Posterior cingulate gyrus (tissue), 11 donors: ENCODE results near the gene OR10AD1.
A peak's percentile ranks its signal among the peaks of the same experiment; 100 is the strongest.

Experiments used
- DNase-seq, 10 donors: peaks; one replicate each; pipeline versions ENCODE4 v3.0.0 to v3.0.0-alpha.2; 2020 to 2021; ENCODE audit warnings: mixed read lengths in 3 of 10
- intact Hi-C: fragments of 100-400 bp; cut with DNase I; formaldehyde crosslinking; loops from one replicate; pipeline ENCODE4 v1.15.1; 2023

OR10AD1 gene

GRCh38 chr12:48193623-48194022 is 9.5 kb downstream of the OR10AD1 start:
- intact Hi-C loops, result no loop called here
- DNase-seq, result no peak

- intact Hi-C loops, result no loop called here
Measured at GRCh38 chr12:48192861-48193260, 10.2 kb downstream of the OR10AD1 start.

DNA sequence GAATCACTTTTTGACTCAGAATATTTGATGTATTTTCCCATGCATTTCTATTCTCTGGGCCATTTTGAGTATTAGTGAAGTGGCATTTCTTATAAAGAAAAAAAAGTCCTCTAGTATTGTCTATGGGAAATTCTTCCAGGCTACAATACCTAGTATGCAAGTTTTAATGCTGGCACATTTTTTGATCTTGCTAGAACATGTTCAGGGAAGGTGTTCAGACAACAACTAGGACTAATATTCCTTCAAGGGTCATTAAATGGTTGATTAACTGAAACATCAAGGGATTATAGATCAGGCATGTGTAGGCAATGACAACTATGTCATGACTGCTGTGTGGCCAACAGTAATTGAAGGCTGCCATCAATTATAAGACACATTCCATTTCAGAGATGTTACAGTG is 12.0 kb downstream of the OR10AD1 start:
- DNase-seq, result no peak
- intact Hi-C loops, result no loop called here

More at GRCh38 chr12:48192861-48193260, 10.2 kb downstream of the OR10AD1 start:
- DNase-seq, result no peak

DNA sequence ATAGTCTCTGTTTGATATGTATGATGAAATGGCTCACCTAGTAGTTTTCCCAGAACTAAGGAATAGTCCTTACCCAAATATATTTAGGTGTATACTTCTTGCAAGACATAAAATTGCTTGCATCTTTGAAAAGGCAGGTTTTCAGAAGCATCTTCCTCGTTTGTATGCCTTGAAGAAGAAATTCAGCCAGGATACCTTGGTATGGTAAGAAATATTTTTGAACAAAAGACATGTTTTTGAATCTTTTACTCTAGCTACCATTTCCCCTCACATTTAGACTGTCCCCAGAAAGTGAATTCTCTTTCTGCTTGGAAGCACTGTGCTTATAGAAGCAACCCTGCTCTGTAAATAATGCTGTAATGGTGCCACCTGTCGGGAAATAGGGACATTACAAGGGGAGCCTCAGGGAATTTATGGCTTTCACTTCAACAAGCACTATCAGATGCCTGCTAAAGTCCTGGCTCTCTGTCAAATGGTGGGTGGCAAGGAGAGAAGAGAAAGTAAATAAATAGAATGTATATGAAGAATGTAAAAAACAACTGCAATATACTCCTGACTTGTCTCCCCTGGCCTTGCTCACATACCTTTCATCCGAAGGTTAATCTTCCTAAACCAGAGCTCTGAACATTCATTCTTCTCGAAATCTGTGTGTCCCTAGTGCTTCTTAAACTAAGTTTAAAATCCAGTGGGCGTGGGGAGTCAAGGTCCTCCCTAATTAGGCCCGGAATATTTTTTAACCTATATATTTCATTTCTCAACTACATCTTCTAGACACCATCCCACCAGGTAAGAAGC is 13.6 kb downstream of the OR10AD1 start:
- DNase-seq, result peak in 8 of 10 donors; percentile 44 to 88 (median 74)
- intact Hi-C loops, result loop anchor here (10.0 kb wide), 1 partner anchor 225 kb away; the partner anchor contains the start of gene TMEM106C

- DNase-seq, result no peak
- intact Hi-C loops, result loop anchor here (10.0 kb wide), 1 partner anchor 223 kb away; the partner anchor contains the start of gene TMEM106C
Measured at GRCh38 chr12:48187916-48188695, 15.0 kb downstream of the OR10AD1 start.

DNA sequence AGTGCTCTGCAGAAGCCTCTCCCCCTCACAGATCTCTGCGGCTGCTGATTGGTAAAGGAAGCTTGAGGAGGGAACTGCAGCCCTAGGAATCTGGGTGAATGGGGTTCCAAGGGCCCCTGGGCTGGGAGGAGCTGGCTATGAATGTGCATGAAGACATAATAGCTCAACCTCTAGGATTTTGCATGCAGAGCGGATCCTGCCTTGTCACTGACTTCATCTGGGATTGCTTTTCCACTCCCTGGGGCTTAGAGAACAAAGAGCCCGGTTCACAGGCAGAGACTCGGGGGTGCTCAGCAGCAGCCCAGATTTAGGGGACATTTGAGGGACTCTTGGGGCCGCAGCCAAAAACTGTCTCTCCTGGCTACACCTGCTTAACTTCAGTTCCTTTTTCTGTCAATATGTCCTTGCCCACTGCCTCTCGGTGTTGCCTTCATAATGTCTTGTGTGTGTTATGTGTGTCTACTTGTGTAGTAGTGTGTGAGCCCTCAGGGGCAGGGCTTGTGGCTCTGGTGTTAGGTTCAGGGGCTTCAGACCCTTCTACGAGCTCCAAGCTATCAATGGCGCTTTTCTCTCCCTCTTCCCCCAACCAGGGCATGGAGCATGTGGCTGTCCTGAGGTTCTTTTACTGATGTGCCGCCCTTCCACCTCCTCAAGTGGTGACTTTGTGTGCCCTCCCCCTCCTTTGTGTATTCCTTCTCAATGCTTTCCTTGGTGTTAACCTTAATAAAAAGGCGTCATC is 17.7 kb downstream of the OR10AD1 start:
- peak in 8 of 10 donors; percentile 40 to 93 (median 60) for DNase-seq
- intact Hi-C loops, result loop anchor here (10.0 kb wide), 1 partner anchor 221 kb away; the partner anchor contains the start of gene TMEM106C

DNA sequence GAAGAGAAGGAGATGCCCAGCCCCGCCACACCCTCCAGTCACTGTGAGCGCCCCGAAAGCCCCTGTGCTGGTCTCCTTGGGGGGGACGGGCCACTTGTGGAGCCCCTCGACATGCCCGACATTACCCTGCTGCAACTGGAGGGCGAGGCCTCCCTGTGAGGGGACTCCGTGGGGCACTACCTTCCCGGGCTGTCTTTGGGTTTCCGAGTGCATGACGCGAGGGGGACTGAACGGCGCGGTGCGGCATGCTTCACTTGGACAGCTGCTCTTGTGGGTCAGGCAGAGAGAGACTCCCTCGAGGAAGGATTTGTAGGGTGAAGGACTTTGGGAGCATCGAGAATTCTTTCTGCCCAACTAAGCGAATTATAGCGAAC is 18.6 kb downstream of the OR10AD1 start:
- intact Hi-C loops, result loop anchor here (10.0 kb wide), 1 partner anchor 220 kb away; the partner anchor contains the start of gene TMEM106C
- peak in 3 of 10 donors; percentile 14 to 87 (median 74) for DNase-seq

DNA sequence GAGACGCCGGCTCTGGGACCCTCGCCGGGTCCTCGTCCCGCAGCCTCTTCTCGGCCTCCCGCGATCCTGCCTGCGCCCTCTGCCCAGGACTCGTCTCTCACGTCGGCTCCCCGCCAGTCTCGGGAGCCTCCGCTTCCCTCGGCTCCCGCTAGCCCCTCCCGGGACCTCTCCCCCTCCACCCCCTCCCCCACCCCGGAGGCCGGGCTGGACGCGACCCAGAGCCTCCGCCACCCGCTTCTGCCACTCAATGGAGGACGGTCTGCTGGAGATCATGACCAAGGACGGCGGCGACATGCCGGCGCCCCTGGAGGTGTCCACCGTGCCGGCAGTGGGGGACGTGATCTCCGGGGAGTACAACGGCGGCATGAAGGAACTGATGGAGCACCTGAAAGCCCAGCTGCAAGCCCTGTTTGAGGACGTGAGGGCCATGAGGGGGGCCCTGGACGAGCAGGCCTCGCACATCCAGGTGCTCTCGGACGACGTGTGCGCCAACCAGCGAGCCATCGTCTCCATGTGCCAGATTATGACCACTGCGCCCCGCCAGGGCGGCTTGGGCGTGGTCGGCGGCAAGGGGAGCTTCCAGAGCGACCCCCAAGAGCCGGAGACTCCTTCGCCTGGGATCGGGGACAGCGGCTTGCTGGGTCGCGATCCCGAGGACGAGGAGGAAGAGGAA is 19.1 kb downstream of the OR10AD1 start:
- DNase-seq, result peak in 4 of 10 donors; percentile 21 to 85 (median 78)
- intact Hi-C loops, result loop anchor here (10.0 kb wide), 1 partner anchor 219 kb away; the partner anchor contains the start of gene TMEM106C

GRCh38 chr12:48183091-48183875 is 19.8 kb downstream of the OR10AD1 start, which contains the start of gene CCDC184:
TSS of gene CCDC184 (plus strand) at chr12:48183644. CDS start at chr12:48184123, 479 bp downstream.
- DNase-seq, result peak; percentile 60 to 97 (median 84)
- intact Hi-C loops, result loop anchor here (10.0 kb wide), 1 partner anchor 218 kb away; the partner anchor contains the start of gene TMEM106C

- no peak for DNase-seq
- intact Hi-C loops, result loop anchor here (10.0 kb wide), 1 partner anchor 218 kb away; the partner anchor contains the start of gene TMEM106C
Measured at GRCh38 chr12:48182631-48183030, 20.5 kb downstream of the OR10AD1 start.

- no peak for DNase-seq
- intact Hi-C loops, result loop anchor here (10.0 kb wide), 1 partner anchor 216 kb away; the partner anchor contains the start of gene TMEM106C
Measured at GRCh38 chr12:48180857-48181495, 22.1 kb downstream of the OR10AD1 start.

- no peak for DNase-seq
- intact Hi-C loops, result loop anchor here (10.0 kb wide), 1 partner anchor 216 kb away; the partner anchor contains the start of gene TMEM106C
Measured at GRCh38 chr12:48180424-48180823, 22.7 kb downstream of the OR10AD1 start.

DNA sequence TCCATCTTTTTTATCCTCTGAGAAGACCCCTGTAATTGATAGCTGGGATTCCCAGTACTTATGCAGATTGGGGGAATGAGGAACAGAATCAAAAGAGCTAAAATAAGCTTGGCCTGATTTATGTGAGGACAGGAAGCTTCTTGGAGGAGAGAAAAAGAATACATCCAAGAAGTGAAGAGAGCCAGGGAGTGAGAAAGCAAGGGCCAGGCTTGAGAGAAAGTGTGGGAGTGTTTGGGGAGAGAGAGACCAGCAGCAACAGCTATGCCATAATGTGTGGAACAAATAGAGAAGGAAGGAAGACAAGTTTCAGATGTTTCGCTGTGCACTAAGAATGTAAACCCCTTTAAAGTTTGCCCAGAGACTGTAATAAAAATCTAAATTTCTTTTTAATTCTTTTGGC is 23.6 kb downstream of the OR10AD1 start:
- intact Hi-C loops, result no loop called here
- DNase-seq, result no peak

DNA sequence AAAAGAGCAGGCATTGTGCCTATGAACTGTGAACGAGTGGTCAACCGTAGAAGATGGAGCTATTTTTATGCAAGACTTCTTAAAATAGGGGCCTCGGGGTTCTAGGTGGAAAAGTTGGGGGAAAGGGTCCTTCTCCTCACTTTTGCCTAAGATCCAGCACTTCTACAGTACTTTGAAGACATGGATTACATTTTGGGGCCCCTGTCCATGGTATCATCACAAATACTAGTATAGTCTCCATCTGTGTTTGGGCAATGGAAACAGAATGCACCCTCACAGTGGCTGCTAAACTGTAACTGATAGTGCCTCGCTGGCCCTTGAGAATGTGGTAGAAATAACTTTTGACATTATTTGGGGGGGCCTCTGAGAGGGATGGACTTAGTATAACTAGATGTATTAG is 25.1 kb downstream of the OR10AD1 start:
- intact Hi-C loops, result no loop called here
- DNase-seq, result no peak

DNA sequence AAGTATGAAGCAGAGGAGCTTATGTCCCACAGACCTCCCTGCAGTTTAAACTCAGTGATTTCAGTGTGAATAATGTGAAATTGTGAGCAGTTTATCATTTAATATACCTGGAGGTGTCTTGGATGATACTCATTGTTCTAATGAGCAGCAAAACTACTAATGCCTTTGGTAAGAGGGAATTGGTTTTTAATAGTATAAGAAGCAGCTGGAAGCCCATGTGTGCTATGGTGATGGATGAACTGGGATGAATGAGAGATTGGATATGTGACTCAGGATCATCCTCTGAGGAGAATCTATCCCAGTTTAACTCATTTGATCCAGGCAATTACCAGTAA is 26.7 kb downstream of the OR10AD1 start:
- intact Hi-C loops, result no loop called here
- no peak for DNase-seq

- intact Hi-C loops, result no loop called here
- DNase-seq, result no peak
Measured at GRCh38 chr12:48175613-48176416, 27.3 kb downstream of the OR10AD1 start.

GRCh38 chr12:48169011-48169410 is 34.1 kb downstream of the OR10AD1 start:
- intact Hi-C loops, result no loop called here
- no peak for DNase-seq
